Putamen (tissue), 1 donor: Measurements from ENCODE around the gene AHCY.
"Not testable (repeated sequence)": the region's sequence is repeated elsewhere in the genome, so short reads cannot be mapped to it uniquely, and the experiment has no call there.

ENCODE experiments used
- DNase-seq: peaks from one replicate; pipeline ENCODE4 v3.0.0-alpha.2; 2016; ENCODE audit warnings: low spot score

AHCY gene

GRCh38 chr20:34302723-34303533, at the start of gene AHCY:
Gene AHCY (minus strand): TSS chr20:34303355. CDS start chr20:34303270, 85 bp downstream.
- DNase-seq: peak; percentile 93

GRCh38 chr20:34350095-34350494, 46.9 kb upstream of the AHCY start:
- DNase-seq: no peak

DNA sequence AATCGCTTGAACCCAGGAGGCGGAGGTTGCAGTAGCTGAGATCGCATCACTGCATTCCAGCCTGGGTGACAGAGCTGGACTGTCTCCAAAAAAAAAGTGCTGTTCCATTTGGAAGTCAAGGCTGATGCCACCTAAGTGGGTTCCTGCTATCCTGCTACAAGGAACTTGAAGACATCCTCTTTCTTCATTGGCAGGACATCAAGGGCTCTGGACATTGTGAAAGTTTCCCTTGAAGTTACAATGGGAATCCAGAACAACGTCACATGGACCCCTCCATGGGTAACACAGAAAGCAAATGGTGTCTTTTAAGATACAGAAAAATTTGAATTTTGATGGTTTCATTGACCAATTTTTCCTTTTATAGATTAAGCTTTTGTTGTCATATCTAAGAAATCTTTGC, 44.4 kb upstream of the AHCY start:
- no peak for DNase-seq

GRCh38 chr20:34346533-34346865, 43.3 kb upstream of the AHCY start:
- DNase-seq: not testable (repeated sequence)

DNA sequence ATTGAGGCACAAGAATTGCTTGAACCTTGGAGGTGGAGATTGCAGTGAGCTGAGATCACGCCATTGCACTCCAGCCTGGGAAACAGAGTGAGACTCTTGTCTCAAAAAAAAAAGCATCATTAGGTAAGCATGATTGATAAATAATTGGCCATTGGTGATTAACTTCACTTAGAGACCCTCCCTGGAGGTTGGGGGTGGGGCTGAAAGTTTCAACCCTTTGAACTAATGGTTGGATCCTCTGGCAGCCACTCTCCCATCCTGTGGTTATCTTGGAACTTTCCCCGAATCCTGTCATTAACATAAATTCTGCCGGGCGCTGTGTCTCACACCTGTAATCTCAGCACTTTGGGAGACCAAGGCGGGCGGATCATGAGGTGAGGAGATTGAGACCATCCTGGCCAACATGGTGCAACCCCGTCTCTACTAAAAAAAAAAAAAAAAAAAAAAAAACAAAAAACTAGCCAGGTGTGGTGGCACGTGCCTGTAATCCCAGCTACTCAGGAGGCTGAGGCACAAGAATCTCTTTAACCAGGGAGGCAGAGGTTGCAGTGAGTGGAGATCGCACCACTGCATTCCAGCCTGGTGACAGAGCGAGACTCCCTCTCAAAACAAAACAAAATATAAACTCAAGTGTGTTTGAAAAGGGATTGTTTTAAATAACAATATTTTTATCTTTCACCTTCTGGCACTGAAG, 42.8 kb upstream of the AHCY start:
- not testable (repeated sequence) for DNase-seq

DNA sequence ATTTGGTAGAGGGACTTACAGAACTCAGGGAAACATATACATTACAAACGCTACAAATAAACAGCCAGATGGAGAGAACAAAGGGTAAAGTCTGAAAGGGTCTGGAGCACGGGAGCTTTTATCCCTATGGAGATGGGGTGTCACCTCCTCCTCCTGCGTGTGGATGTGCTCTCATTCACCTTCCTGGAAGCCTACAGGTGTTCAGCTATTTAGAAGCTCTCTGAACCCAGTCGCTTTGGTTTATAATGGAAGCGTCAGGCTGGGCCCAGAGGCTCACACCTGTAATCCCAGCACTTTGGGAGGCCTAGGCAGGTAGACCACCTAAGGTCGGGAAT, 42.2 kb upstream of the AHCY start:
- no peak for DNase-seq

DNA sequence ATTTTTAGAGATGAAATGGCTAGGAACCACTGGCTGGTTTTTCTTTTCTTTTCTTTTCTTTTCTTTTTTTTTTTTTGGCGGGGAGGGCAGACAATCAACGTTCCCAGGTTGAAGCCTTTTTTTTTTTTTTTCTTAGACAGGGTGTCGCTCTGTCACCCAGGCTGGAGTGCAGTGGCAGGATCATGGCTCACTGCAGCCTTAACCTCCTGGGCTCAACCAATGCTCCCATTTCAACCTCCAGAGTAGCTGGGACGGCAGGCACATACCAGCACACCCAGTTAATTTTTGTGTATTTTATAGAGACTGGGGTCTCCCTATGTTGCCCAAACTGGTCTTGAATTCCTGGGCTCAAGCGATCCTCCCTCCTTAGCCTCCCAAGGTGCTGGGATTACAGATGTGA, 41.1 kb upstream of the AHCY start:
- no peak for DNase-seq

GRCh38 chr20:34343458-34344211, 40.5 kb upstream of the AHCY start:
- no peak for DNase-seq

GRCh38 chr20:34341199-34341598, 38.0 kb upstream of the AHCY start:
- not testable (repeated sequence) for DNase-seq

GRCh38 chr20:34340726-34341125, 37.6 kb upstream of the AHCY start:
- not testable (repeated sequence) for DNase-seq

DNA sequence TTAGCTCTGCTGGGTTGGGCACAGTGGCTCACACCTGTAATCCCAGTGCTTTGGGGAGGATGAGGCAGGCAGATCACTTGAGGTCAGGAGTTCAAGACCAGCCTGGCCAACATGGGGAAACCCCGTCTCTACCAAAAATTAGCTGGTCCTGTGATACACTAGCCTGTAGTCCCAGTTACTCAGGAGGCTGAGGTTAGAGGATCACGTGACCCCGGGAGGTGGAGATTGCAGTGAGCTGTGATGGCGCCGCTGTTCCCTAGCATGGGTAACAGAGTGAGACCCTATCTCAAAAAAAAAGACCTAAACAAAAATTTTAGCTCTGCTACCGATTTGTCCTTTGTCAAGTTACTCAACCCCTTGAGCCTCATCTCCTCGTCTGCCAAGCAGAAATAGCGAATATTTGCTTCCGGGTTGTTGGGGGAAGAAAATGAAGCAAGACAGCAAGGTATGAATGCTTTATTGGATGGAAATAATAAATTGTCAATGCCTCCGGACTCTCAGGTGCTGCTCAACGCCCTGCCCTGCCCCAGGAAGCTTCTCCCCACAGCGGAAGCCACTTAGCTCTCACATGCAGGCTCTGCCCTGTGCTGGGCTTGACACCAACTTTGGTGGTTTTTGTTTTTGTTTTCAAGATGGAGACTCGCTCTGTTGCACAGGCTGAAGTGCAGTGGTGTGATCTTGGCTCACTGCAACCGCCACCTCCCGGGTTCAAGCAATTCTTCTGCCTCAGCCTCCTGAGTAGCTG, 35.0 kb upstream of the AHCY start:
- DNase-seq: no peak

GRCh38 chr20:34337544-34337943, 34.4 kb upstream of the AHCY start:
- DNase-seq: no peak

DNA sequence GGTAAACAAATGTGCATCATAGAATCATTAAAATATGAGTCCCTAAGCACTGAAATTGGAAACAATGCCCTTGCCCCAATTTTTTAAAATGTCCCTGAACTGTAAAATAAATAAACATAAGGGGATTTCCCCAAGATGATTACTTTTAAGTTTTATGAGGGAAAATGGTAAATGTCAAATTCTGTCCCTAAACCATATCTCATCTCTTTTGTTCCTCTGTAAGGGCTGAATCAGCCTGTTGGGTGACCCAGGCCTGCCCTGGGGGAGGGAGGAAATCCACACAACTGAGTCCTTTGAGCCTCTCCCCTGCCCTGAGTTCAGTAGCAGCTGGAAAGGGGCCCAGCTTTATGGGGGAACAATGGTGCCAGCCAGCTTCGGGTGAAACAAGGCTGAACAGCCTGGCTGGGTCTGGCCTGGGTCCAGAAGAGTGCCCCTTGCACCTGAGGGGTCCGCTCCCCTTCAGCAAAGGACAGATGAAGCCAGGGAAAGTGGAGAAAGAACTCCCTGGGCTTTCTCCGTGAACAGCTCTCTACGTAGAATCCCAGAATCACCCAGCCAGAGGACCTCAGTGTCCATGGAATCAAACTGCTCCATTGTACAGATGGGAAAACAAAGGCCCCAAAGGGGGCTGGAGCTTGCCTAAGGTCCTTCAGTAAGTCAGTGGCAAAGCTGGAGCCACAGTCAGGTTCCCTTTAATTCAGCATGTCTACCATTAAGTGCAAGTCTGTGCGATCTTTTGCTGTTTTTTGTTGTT, 31.7 kb upstream of the AHCY start:
- DNase-seq: peak; percentile 97

DNA sequence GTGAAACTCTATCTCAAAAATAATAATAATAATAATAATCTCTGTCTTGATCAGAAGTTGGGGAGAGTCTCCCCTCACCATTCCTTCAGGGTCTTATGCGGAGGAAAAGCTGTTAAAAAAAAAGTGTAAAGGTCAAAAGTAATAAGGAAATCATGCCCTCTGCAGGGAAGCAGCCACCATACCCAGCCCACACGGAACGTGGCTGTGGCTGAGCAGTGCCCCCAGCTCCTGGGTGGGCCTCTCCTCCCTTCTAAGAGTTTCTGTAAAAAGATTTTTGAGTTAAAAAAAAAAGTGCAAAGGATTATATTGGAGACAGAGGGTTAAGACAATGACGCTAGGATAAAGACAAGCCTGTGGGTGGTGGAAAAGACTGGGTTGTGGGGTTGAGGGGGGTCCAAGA, 30.6 kb upstream of the AHCY start:
- DNase-seq: no peak

- no peak for DNase-seq
These were observed 29.2 kb upstream of the AHCY start for GRCh38 chr20:34332262-34332920.

- no peak for DNase-seq
These were observed 28.7 kb upstream of the AHCY start for GRCh38 chr20:34331838-34332237.

DNA sequence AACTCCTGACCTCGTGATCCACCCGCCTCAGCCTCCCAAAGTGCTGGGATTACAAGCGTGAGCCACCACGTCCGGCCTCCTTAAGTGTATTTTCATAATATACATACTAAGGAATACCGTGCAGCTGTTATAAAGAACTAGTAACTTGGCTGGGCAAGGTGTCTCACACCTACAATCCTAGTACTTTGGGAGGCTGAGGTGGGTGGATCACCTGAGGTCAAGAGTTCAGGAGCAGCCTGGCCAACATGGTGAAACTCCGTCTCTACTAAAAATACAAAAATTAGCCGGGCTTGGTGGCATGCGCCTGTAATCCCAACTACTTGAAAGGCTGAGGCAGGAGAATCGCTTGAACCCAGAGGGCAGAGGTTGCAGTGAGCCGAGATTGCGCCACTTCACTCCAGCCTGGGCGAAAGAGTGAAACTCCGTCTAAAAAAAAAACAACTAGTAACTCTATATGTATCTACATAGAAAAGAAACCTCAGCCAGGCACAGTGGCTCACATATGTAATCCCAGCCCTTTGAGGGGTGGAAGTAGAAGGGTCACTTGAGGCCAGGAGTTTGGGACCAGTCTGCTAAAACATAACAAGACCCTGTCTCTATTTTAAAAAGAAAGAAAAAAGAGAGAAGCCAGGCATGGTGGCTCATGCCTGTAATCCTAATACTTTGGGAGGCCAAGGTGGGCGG, 27.8 kb upstream of the AHCY start:
- DNase-seq: not testable (repeated sequence)

- no peak for DNase-seq
These were observed 25.9 kb upstream of the AHCY start for GRCh38 chr20:34328928-34329677.

- DNase-seq: not testable (repeated sequence)
These were observed 25.1 kb upstream of the AHCY start for GRCh38 chr20:34328207-34328606.

DNA sequence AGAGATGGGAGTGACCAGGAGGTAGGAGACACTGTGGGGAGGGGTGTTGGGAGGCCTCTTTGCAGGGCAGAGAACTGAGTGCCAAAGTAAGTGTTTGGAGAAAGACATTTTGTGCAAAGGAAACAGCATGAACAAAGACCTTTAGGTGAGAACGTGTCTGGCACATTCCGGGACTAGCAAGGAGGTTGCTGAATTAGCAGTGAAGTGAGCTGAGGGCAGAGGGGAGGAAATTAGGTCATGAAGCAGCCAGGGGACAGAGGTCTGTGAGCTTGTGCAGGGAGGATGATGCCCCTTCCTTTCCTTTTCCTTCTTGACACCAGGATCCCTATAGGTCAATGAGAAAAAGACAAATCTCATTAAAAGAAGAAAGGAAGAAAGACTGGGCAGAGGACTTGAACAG, 21.4 kb upstream of the AHCY start:
- no peak for DNase-seq
